ENCODE data around the gene NUBPL. TPM values are rescaled to one million over a fixed set of nuclear protein-coding genes. Genes with fewer than 3 reads are reported as not detected.
A peak's percentile ranks its signal among the peaks of the same experiment; 100 is the strongest.
"Not testable (repeated sequence)": the region's sequence is repeated elsewhere in the genome, so short reads cannot be mapped to it uniquely, and the experiment has no call there.

NUBPL gene
- total and polyA plus RNA-seq, 8 donors: 10.1 to 19.0 (median 16.9) TPM

DNA sequence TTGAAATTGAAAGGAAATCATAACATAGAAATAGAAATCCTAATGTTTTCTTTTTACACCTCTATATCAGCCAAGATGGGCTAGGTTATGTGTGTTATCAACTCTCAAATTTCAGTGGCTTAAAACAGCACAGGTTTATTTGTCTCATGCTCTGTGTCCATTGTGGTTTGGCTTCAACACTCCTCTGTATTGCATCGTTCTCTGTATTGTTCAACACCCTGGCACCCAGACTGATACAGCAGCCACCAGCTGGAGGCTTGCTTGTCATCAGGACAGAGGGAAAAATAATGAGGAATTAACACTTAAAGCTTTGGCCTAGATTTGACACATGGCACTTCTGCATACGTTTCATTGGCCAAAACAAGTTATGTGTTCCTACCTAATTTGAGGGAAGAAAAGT, 281.7 kb downstream of the NUBPL start:
- no peaks in the 10 kb centered on the region for H3K27me3 ChIP-seq
- no peak overlapping the region for H3K27ac ChIP-seq
- peaks cover 0 to 4% of the 10 kb centered on the region in 2 donors for H3K36me3 ChIP-seq
- no peaks in the 10 kb centered on the region for H3K4me1 ChIP-seq
- DNase-seq (no peak), ATAC-seq (no peak)
- intact Hi-C loops (cut with DNase I): no loop called here
- H3K9me3 ChIP-seq: no peaks in the 10 kb centered on the region
- TF ChIP-seq, protein P1, sequence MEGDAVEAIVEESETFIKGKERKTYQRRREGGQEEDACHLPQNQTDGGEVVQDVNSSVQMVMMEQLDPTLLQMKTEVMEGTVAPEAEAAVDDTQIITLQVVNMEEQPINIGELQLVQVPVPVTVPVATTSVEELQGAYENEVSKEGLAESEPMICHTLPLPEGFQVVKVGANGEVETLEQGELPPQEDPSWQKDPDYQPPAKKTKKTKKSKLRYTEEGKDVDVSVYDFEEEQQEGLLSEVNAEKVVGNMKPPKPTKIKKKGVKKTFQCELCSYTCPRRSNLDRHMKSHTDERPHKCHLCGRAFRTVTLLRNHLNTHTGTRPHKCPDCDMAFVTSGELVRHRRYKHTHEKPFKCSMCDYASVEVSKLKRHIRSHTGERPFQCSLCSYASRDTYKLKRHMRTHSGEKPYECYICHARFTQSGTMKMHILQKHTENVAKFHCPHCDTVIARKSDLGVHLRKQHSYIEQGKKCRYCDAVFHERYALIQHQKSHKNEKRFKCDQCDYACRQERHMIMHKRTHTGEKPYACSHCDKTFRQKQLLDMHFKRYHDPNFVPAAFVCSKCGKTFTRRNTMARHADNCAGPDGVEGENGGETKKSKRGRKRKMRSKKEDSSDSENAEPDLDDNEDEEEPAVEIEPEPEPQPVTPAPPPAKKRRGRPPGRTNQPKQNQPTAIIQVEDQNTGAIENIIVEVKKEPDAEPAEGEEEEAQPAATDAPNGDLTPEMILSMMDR (IDR thresholded peaks at IDR 0.05): no peak
- no peak overlapping the region for H3K4me3 ChIP-seq

DNA sequence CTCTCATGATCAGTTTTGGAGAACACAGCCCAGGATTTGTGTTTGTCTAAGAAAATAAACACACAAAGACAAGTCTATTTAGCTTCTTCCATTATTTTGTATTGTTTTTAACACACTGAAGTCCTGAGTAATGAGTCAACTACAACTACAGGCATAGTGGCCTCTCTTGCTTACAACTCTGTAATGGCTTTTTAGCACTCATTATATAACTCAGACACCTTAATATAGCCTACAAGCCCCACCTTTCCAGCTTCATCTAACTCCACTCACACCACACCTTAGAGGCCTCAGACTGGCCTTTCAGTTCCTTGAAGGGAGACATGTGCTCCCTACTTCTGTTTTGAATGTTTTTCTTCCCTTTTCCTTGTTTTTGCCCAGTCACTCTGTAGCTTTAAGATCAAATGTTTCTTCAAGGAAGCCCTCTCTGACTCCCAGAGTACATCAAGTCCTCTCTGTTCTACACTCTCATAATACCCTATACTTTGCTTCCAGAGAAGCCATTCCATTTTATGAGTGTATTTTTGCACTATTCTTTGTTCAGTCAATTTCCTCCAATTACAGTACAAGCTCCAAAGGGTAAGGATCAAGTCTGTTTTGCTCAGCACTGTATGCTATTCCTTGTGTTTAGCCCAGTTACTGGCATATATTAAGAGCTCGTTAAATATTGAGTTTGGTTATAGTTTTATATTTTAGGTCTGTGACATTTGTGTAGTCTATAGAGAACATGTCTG, 282.3 kb downstream of the NUBPL start:
- Histone ChIP-seq H3K4me3 (no peak overlapping the region), H3K36me3 (peaks cover 0 to 4% of the 10 kb centered on the region in 2 donors), H3K9me3 (no peaks in the 10 kb centered on the region), H3K27me3 (no peaks in the 10 kb centered on the region), H3K27ac (no peak overlapping the region), H3K4me1 (no peaks in the 10 kb centered on the region)
- DNase-seq: no peak
- TF ChIP-seq, protein P1 (IDR thresholded peaks at IDR 0.05): no peak
- ATAC-seq: peak; percentile 15
- intact Hi-C loops (cut with DNase I): no loop called here

DNA sequence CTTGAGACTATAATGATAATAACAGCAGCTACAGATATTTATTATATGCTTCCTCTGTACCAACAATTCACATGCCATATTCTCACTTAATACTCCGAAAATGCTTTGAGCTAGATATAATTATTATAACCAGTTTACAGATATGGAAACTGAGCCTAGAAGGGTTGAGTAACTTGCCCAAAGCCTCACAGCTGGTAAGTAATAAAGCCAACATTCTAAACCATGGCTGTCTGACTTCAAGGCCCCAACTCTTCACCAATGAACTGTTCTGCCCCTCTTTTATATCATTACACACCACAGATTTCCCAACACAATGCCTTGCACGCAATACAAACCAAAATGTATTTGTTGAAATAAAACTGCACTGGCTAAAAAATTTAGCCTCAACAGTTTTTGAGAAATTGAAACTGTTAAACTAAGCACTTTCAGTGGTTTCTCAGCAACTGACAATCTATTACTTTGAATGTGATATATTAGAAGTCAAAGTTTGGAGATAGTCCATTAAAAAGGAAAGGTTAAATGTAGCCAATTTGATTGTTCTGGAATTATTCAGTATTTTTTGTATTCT, 293.4 kb downstream of the NUBPL start:
- Histone ChIP-seq H3K4me3 (no peak overlapping the region), H3K36me3 (no peaks in the 10 kb centered on the region), H3K27me3 (no peaks in the 10 kb centered on the region), H3K9me3 (no peaks in the 10 kb centered on the region), H3K4me1 (no peaks in the 10 kb centered on the region), H3K27ac (no peak overlapping the region)
- no peak for ATAC-seq
- no peak for DNase-seq
- intact Hi-C loops (cut with DNase I): no loop called here
- TF ChIP-seq, protein P1 (IDR thresholded peaks at IDR 0.05): no peak

DNA sequence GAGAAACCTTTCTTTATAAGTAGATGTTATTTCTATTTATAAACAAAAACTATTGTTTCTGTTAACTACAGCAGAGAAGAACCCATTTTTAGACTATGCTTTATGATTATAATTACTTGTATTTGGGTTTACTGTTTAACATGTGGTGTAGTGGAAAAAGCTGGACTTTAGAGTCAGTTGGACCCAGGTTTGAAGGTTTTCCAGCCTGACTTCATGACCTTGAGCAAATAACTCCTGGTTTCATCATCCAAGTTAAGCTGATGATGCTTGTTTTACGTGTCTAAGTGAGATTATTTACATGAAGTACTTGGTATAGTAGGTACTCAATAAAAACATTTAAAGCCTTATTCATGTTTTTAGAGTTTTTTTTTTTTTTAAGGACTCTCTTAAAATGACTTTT, 294.1 kb downstream of the NUBPL start:
- H3K4me3 ChIP-seq: no peak overlapping the region
- ATAC-seq (no peak), DNase-seq (no peak)
- H3K9me3 ChIP-seq: peaks cover 0 to 2% of the 10 kb centered on the region in 2 donors
- H3K36me3 ChIP-seq: no peaks in the 10 kb centered on the region
- H3K27me3 ChIP-seq: no peaks in the 10 kb centered on the region
- intact Hi-C loops (cut with DNase I): no loop called here
- H3K27ac ChIP-seq: no peak overlapping the region
- TF ChIP-seq, protein P1 (IDR thresholded peaks at IDR 0.05): no peak
- no peaks in the 10 kb centered on the region for H3K4me1 ChIP-seq

DNA sequence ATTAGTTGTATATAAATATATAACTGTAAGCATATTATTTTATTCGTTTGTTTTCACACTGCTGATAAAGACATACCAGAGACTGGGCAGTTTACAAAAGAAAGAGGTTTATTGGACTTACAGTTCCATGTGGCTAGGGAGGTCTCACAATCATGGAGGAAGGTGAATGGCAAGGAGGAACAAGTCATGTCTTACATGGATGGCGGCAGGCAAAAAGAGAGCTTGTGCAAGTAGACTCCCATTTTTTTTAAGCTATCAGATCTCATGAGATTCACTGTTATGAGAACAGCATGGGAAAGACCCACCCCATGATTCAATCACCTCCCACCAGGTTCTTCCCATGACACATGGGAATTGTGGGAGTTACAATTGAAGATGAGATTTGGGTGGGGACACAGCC, 294.8 kb downstream of the NUBPL start:
- intact Hi-C loops (cut with DNase I); H3K4me3 ChIP-seq; ATAC-seq: not testable (repeated sequence)

More for the DNA sequence above, 294.8 kb downstream of the NUBPL start:
- H3K9me3 ChIP-seq, DNase-seq, H3K4me1 ChIP-seq, H3K27me3 ChIP-seq, H3K36me3 ChIP-seq, H3K27ac ChIP-seq: not testable (repeated sequence)
